GM23248 (cell line): ENCODE data around the gene TRHDE. TPM values are rescaled to one million over a fixed set of nuclear protein-coding genes. Genes with fewer than 3 reads are reported as not detected.

ENCODE experiments used
- DNase-seq: peaks from one replicate; pipeline ENCODE4 v3.0.0-alpha.2; 2015
- H2AFZ ChIP-seq: fragments of 200-600 bp; sonication (generic); 2 replicates; pipeline ENCODE4 v1.6.1; 2016; ENCODE audit warnings: antibody characterized with exemption
- H3F3A ChIP-seq: fragments of 200-600 bp; sonication (generic); 2 replicates; pipeline ENCODE4 v1.6.1; 2016; ENCODE audit warnings: mild to moderate bottlenecking, antibody characterized with exemption, mixed run types; ENCODE audit not compliant: insufficient read depth
- H3K27ac ChIP-seq: fragments of 200-600 bp; sonication (generic); 2 replicates; pipeline ENCODE4 v1.5.1; 2016; ENCODE audit warnings: mild to moderate bottlenecking
- H3K27me3 ChIP-seq: fragments of 200-600 bp; sonication (generic); replicated peaks from 2 replicates; pipeline ENCODE4 v1.6.1; 2016; ENCODE audit warnings: mild to moderate bottlenecking; ENCODE audit not compliant: insufficient read depth
- H3K36me3 ChIP-seq: fragments of 200-600 bp; sonication (generic); 2 replicates; pipeline ENCODE4 v1.6.1; 2016; ENCODE audit warnings: low read depth, mild to moderate bottlenecking
- H3K4me1 ChIP-seq: fragments of 200-600 bp; sonication (generic); 2 replicates; pipeline ENCODE4 v1.6.1; 2016; ENCODE audit warnings: mild to moderate bottlenecking; ENCODE audit not compliant: insufficient read depth
- H3K4me2 ChIP-seq: fragments of 200-600 bp; sonication (generic); one replicate; pipeline ENCODE4 v1.6.1; 2016; ENCODE audit warnings: mild to moderate bottlenecking; ENCODE audit not compliant: unreplicated experiment
- H3K4me3 ChIP-seq: fragments of 200-600 bp; sonication (generic); 2 replicates; pipeline ENCODE4 v1.5.1; 2016; ENCODE audit warnings: mild to moderate bottlenecking
- H3K79me2 ChIP-seq: fragments of 200-600 bp; sonication (generic); 2 replicates; pipeline ENCODE4 v1.6.1; 2016; ENCODE audit warnings: mild to moderate bottlenecking; ENCODE audit not compliant: insufficient read depth
- H3K9ac ChIP-seq: fragments of 200-600 bp; sonication (generic); 2 replicates; pipeline ENCODE4 v1.6.1; 2016; ENCODE audit warnings: mild to moderate bottlenecking
- H3K9me2 ChIP-seq: fragments of 200-600 bp; sonication (generic); 2 replicates; pipeline ENCODE4 v1.6.1; 2016; ENCODE audit warnings: mixed run types, mild to moderate bottlenecking, moderate library complexity; ENCODE audit not compliant: insufficient read depth
- H3K9me3 ChIP-seq: fragments of 200-600 bp; sonication (generic); one replicate; pipeline ENCODE4 v1.6.1; 2017; ENCODE audit warnings: low read depth
- H4K20me1 ChIP-seq: fragments of 200-600 bp; sonication (generic); 2 replicates; pipeline ENCODE4 v1.6.0; 2016; ENCODE audit not compliant: insufficient read depth
- EZH2 ChIP-seq: fragments of 200-600 bp; sonication (generic); IDR thresholded peaks from 2 replicates; pipeline ENCODE4 v1.6.1; 2018; ENCODE audit warnings: antibody characterized with exemption, mild to moderate bottlenecking; ENCODE audit not compliant: insufficient read depth, poor library complexity, severe bottlenecking
- EZH2phosphoT487 ChIP-seq: fragments of 200-600 bp; sonication (generic); IDR thresholded peaks from 2 replicates; pipeline ENCODE4 v1.6.1; 2018; ENCODE audit warnings: antibody characterized with exemption, moderate library complexity, mild to moderate bottlenecking, low read depth; ENCODE audit not compliant: insufficient read depth
- WGBS, 2 experiments: methylation state at CpG; one replicate each; pipeline ENCODE4 v1.1.6; 2015 to 2017; ENCODE audit warnings: low lambda C conversion rate in 2 of 2, low coverage in 1 of 2; ENCODE audit errors: missing lambda C conversion rate in 2 of 2; 5-methylcytosine and 5-hydroxymethylcytosine counted together
- in situ Hi-C: fragments of 300-500 bp; cut with MboI; formaldehyde crosslinking; loops from 2 replicates; pipeline ENCODE4 v1.15.0; 2020
- polyA plus RNA-seq: library from polyadenylated mRNA; unstranded; fragments of >200 nt; fragmentation: Nextera tagmentation; extraction: Ambion mirVana; gene quantifications from 2 replicates; pipeline ENCODE4 v1.2.1, GENCODE V29; 2016
- total RNA-seq: library from RNA; depleted of rRNA; stranded (reverse); fragments of >200 nt; shearing (Covaris generic); gene quantifications from 2 replicates; pipeline ENCODE4 v1.2.3, GENCODE V29; 2014

The TRHDE gene
- total and polyA plus RNA-seq, 2 experiments from 2014 or later = 1.4 to 2.8 TPM

DNA sequence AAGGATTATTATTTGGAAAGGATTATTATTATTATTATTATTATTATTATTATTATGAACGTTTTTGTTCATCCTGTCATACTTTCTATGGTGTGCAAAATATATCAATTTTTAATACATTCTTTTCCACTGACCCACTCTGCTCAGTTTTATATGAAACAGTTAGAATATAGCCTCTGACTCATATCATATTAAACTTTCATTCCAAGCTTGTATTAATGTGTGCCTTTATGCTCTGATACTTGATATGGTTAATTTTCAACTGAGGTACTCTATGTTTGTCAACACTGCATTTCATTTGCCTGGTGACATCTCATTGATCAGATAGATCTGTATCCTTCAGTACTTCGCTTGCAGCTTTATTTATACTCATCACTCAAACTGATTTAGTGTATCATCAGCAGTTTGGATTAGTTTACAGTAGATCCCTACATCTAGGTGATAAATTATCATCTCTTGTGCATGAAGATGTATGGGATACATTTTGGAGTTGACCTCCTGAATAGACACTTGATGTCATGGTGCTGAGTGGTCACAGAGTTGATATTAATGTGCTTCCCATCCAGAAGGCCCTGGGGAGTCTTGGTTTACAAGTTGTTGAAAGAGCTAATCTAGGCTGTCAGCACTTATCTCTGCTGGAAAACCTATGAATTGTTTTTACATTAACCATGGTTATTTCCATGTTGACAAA lies 271.8 kb downstream of the TRHDE start:
- no peaks in the 10 kb centered on the region for H3K79me2 ChIP-seq
- H3K9me3 ChIP-seq = no peaks in the 10 kb centered on the region
- no peak overlapping the region for H3K4me3 ChIP-seq
- no peak overlapping the region for H3K4me2 ChIP-seq
- no peak overlapping the region for H2AFZ ChIP-seq
- no peaks in the 10 kb centered on the region for H3K27me3 ChIP-seq
- H3K9me2 ChIP-seq = no peaks in the 10 kb centered on the region
- no peak overlapping the region for H3K9ac ChIP-seq
- TF ChIP-seq EZH2phosphoT487 (no peak), EZH2 (no peak)
- no peaks in the 10 kb centered on the region for H3K4me1 ChIP-seq
- DNase-seq = no peak
- H3F3A ChIP-seq = no peaks in the 10 kb centered on the region
- H4K20me1 ChIP-seq = no peaks in the 10 kb centered on the region
- WGBS, 2 experiments = 2 to 6% methylated on average over 2 of the region's 2 CpGs
- in situ Hi-C loops = no loop called here
- no peak overlapping the region for H3K27ac ChIP-seq
- no peaks in the 10 kb centered on the region for H3K36me3 ChIP-seq

DNA sequence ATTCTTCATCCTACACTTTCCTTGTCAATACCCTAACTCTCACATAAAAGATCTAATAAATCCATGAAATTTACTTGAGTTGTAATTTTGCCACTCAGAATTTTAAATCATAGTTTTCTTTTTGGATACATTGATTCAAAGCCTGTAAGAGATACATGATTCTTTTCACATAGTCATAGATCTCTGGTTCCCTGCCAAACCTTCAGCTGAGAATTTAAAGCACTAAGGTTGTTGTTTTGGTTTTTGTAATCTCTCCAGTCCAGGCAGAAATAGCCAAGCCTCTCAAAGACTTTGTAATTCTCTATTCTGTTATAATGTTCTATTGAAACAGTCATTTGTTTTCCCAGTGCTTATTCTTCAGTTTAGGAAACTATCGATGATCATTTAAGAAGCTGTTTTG lies 273.9 kb downstream of the TRHDE start:
- Histone ChIP-seq H3F3A (no peaks in the 10 kb centered on the region), H3K27ac (no peak overlapping the region), H3K79me2 (no peaks in the 10 kb centered on the region), H3K27me3 (no peaks in the 10 kb centered on the region), H3K9me3 (peaks cover 4% of the 10 kb centered on the region), H3K36me3 (no peaks in the 10 kb centered on the region), H2AFZ (no peak overlapping the region), H3K9ac (no peak overlapping the region), H3K4me1 (no peaks in the 10 kb centered on the region), H3K4me3 (no peak overlapping the region), H3K4me2 (no peak overlapping the region), H3K9me2 (no peaks in the 10 kb centered on the region), H4K20me1 (no peaks in the 10 kb centered on the region)
- WGBS, 2 experiments = 57 to 67% methylated on average over 1 of the region's 1 CpG
- in situ Hi-C loops = no loop called here
- TF ChIP-seq EZH2phosphoT487 (no peak), EZH2 (no peak)
- DNase-seq = no peak

DNA sequence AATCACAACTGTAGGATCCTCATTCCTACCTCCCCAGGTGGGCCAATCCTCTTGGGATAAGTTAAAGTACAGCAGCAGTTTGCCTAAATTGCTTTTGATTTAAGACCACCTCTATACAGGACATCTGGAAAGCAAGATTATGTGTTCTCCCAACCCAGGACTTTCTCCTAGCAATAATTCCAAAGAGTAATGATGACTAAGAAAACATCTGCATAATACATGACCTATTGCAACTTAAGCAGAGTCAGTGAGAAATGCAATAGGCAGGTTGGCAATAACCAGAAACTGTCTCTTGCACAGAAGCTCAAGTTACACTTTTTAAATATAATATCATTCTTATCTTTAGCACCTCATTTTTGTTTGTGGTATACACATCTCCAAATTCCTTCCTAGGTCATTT lies 275.4 kb downstream of the TRHDE start:
- in situ Hi-C loops = no loop called here
- TF ChIP-seq EZH2phosphoT487 (no peak), EZH2 (no peak)
- Histone ChIP-seq H3K27me3 (no peaks in the 10 kb centered on the region), H3K9ac (no peak overlapping the region), H3K4me3 (no peak overlapping the region), H3K9me3 (peaks cover 4% of the 10 kb centered on the region), H3K4me1 (no peaks in the 10 kb centered on the region), H3K79me2 (no peaks in the 10 kb centered on the region), H3K9me2 (no peaks in the 10 kb centered on the region), H3F3A (no peaks in the 10 kb centered on the region), H3K27ac (0 out of 2 replicates have a peak overlapping the region, but pooled peaks have one; percentile 1), H2AFZ (no peak overlapping the region), H4K20me1 (no peaks in the 10 kb centered on the region), H3K4me2 (no peak overlapping the region), H3K36me3 (no peaks in the 10 kb centered on the region)
- peak; percentile 14 for DNase-seq

DNA sequence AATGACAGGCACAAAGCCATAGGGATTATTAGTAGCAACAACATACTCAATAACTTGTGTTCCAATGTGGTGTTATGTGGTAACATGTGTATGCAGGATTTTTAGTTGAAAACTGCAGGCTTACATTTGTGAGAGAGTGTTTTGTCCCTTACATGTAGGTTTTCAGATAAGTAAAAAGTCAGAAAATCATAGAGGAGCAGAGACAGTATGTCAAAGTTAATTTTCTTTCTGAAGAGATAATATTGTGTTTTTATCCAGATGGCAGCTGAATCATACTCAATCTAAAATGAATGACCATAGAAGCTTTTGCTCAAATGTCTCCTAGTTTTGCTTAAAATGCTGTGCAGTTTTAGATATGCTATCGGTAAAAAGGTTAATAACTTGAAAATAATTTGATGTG lies 277.0 kb downstream of the TRHDE start:
- H3K9me3 ChIP-seq = peaks cover 4% of the 10 kb centered on the region
- H3K4me1 ChIP-seq = no peaks in the 10 kb centered on the region
- no peak overlapping the region for H3K4me2 ChIP-seq
- no peak overlapping the region for H3K9ac ChIP-seq
- H4K20me1 ChIP-seq = no peaks in the 10 kb centered on the region
- no peaks in the 10 kb centered on the region for H3K27me3 ChIP-seq
- no peak for DNase-seq
- in situ Hi-C loops = no loop called here
- no peaks in the 10 kb centered on the region for H3F3A ChIP-seq
- no peak overlapping the region for H2AFZ ChIP-seq
- TF ChIP-seq EZH2 (no peak), EZH2phosphoT487 (no peak)
- 38 to 41% methylated on average over 1 of the region's 1 CpG for WGBS, 2 experiments
- no peak overlapping the region for H3K27ac ChIP-seq
- H3K9me2 ChIP-seq = no peaks in the 10 kb centered on the region
- no peaks in the 10 kb centered on the region for H3K36me3 ChIP-seq
- H3K4me3 ChIP-seq = no peak overlapping the region
- H3K79me2 ChIP-seq = no peaks in the 10 kb centered on the region
